Measurements from ENCODE around the gene NTN5. TPM values are rescaled to one million over a fixed set of nuclear protein-coding genes. Genes with fewer than 3 reads are reported as not detected.

The NTN5 gene
- total and polyA plus RNA-seq, 9 of the 15 experiments (the other 6 are each of a cell fraction or from before 2014, with no cell fraction given) = not detected

DNA sequence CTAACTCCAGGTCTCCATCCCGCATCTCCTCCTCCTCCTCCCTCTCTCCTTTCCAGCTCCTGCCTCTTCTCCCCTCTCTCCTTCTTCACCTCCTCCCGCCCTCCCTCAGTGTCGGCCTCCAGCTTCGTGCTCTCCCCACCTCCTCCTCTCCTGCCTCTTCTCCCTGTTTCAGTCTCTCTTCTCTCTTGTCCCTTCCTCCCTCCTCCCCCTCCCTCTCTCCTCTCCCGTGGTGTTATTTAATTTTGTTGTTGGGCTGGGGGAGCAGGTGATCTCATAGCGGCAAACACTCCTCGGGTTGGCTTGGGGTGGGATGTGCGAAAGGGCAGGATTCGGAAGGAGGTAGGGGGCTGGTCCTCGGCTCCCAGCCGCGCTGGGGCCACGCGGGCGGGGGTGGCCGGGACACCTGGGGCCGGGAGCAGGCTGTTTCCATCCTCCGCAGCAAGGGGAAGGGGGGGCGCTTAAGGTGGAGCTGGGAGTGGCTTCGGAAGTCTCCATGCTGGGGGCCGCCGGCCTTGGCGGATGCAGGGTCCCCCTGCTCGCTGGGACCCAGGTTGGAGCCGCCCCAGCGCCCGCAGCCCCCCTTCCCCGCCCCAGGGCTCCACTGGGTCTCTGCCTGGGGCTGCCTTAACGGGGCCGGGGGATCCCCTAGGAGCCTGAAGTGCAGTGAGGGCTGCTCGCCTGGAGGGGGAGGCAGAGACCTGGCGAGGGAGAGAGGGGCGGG, 26.7 kb downstream of the NTN5 start, which contains the start of gene CA11 (continued):
- TF ChIP-seq ZNF764 (CRISPR knock-in tag; IDR thresholded peaks at IDR 0.05; ENCODE audit: low read depth) (no peak), U2AF1 (optimal IDR thresholded peaks at IDR 0.05; ENCODE audit: low read depth, low read length) (no peak), ZNF584 (CRISPR knock-in tag; IDR thresholded peaks at IDR 0.05; ENCODE audit: low read depth) (no peak), DIDO1 (tag; IDR thresholded peaks at IDR 0.05; ENCODE audit: low read depth) (peak; percentile 67; the same call in 1 of the 2 replicates), ZNF12 (CRISPR knock-in tag; IDR thresholded peaks at IDR 0.05) (no peak), MED1 (CRISPR knock-in tag; IDR thresholded peaks at IDR 0.05; ENCODE audit: borderline replicate concordance) (no peak), FIP1L1 (IDR thresholded peaks at IDR 0.05; ENCODE audit: low read depth, low read length, poor library complexity, severe bottlenecking) (no peak), ASH1L (IDR thresholded peaks at IDR 0.05; ENCODE audit: borderline replicate concordance, low read depth, partially characterized antibody) (no peak), BRD9 (IDR thresholded peaks at IDR 0.05; ENCODE audit: low read depth, partially characterized antibody) (peak; percentile 66), SMARCE1 (IDR thresholded peaks at IDR 0.05) (0 out of 2 replicates have a peak, but pooled peaks have one; percentile 59), CBFA2T2 (conservative IDR thresholded peaks at IDR 0.05) (0 out of 2 replicates have a peak, but pooled peaks have one; percentile 2), ZNF707 (CRISPR knock-in tag; conservative IDR thresholded peaks at IDR 0.05) (no peak), HEY1 (CRISPR knock-in tag; IDR thresholded peaks at IDR 0.05; ENCODE audit: borderline replicate concordance) (no peak), POLR2G (IDR thresholded peaks at IDR 0.05; ENCODE audit: low read depth, low read length) (peak; percentile 57)
- TF ChIP-seq, protein P1, sequence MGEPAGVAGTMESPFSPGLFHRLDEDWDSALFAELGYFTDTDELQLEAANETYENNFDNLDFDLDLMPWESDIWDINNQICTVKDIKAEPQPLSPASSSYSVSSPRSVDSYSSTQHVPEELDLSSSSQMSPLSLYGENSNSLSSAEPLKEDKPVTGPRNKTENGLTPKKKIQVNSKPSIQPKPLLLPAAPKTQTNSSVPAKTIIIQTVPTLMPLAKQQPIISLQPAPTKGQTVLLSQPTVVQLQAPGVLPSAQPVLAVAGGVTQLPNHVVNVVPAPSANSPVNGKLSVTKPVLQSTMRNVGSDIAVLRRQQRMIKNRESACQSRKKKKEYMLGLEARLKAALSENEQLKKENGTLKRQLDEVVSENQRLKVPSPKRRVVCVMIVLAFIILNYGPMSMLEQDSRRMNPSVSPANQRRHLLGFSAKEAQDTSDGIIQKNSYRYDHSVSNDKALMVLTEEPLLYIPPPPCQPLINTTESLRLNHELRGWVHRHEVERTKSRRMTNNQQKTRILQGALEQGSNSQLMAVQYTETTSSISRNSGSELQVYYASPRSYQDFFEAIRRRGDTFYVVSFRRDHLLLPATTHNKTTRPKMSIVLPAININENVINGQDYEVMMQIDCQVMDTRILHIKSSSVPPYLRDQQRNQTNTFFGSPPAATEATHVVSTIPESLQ (CRISPR knock-in tag; IDR thresholded peaks at IDR 0.05) = no peak
- TF ChIP-seq, protein P2, sequence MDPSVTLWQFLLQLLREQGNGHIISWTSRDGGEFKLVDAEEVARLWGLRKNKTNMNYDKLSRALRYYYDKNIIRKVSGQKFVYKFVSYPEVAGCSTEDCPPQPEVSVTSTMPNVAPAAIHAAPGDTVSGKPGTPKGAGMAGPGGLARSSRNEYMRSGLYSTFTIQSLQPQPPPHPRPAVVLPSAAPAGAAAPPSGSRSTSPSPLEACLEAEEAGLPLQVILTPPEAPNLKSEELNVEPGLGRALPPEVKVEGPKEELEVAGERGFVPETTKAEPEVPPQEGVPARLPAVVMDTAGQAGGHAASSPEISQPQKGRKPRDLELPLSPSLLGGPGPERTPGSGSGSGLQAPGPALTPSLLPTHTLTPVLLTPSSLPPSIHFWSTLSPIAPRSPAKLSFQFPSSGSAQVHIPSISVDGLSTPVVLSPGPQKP (CRISPR knock-in tag; IDR thresholded peaks at IDR 0.05) = no peak
- TF ChIP-seq, protein P3, sequence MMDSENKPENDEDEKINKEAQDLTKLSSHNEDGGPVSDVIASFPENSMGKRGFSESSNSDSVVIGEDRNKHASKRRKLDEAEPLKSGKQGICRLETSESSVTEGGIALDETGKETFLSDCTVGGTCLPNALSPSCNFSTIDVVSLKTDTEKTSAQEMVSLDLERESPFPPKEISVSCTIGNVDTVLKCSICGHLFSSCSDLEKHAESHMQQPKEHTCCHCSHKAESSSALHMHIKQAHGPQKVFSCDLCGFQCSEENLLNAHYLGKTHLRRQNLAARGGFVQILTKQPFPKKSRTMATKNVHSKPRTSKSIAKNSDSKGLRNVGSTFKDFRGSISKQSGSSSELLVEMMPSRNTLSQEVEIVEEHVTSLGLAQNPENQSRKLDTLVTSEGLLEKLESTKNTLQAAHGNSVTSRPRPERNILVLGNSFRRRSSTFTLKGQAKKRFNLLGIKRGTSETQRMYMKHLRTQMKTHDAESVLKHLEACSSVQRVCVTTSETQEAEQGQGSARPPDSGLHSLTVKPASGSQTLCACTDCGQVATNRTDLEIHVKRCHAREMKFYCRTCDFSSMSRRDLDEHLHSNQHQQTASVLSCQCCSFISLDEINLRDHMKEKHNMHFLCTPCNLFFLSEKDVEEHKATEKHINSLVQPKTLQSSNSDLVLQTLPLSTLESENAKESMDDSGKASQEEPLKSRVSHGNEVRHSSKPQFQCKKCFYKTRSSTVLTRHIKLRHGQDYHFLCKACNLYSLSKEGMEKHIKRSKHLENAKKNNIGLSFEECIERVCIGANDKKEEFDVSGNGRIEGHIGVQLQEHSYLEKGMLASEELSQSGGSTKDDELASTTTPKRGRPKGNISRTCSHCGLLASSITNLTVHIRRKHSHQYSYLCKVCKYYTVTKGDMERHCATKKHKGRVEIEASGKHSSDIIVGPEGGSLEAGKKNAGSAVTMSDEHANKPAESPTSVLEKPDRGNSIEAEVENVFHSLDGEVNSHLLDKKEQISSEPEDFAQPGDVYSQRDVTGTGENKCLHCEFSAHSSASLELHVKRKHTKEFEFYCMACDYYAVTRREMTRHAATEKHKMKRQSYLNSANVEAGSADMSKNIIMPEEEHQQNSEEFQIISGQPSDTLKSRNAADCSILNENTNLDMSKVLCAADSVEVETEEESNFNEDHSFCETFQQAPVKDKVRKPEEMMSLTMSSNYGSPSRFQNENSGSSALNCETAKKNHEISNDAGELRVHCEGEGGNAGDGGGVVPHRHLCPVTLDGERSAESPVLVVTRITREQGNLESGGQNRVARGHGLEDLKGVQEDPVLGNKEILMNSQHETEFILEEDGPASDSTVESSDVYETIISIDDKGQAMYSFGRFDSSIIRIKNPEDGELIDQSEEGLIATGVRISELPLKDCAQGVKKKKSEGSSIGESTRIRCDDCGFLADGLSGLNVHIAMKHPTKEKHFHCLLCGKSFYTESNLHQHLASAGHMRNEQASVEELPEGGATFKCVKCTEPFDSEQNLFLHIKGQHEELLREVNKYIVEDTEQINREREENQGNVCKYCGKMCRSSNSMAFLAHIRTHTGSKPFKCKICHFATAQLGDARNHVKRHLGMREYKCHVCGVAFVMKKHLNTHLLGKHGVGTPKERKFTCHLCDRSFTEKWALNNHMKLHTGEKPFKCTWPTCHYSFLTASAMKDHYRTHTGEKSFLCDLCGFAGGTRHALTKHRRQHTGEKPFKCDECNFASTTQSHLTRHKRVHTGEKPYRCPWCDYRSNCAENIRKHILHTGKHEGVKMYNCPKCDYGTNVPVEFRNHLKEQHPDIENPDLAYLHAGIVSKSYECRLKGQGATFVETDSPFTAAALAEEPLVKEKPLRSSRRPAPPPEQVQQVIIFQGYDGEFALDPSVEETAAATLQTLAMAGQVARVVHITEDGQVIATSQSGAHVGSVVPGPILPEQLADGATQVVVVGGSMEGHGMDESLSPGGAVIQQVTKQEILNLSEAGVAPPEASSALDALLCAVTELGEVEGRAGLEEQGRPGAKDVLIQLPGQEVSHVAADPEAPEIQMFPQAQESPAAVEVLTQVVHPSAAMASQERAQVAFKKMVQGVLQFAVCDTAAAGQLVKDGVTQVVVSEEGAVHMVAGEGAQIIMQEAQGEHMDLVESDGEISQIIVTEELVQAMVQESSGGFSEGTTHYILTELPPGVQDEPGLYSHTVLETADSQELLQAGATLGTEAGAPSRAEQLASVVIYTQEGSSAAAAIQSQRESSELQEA (IDR thresholded peaks at IDR 0.05; ENCODE audit: low read depth) = peak; percentile 57; the same call in 1 of the 2 replicates
